Panc1 (cell line): ENCODE data around the gene ACOT12. TPM values are rescaled to one million over a fixed set of nuclear protein-coding genes. Genes with fewer than 3 reads are reported as not detected.

ENCODE experiments used
- ATAC-seq: fragments of 200-7000 bp; cut with Tn5 transposase; 2 replicates; pipeline ENCODE4 v1.9.1; 2020; ENCODE audit warnings: mild to moderate bottlenecking, moderate library complexity
- Bru-seq: library from RNA; stranded (reverse); fragments of 400-500 nt; gene quantifications from one replicate; lab custom pipeline; 2021; lab: Mats Ljungman, UMichigan
- BruChase-seq, 2 experiments: library from RNA; stranded (reverse); fragments of 400-500 nt; gene quantifications; one replicate each; lab custom pipeline; 2021; lab: Mats Ljungman, UMichigan
- BruUV-seq: library from RNA; stranded (reverse); fragments of 400-500 nt; replicated peaks from 2 replicates; lab custom pipeline; 2021; lab: Mats Ljungman, UMichigan
- CTCF ChIA-PET: fragments of 300-600 bp; sonication (Branson Sonifier 250); formaldehyde crosslinking; loops from one replicate; lab custom pipeline; 2022; ENCODE audit warnings: antibody characterized with exemption; lab: Charles Lee
- POLR2A ChIA-PET: fragments of 300-600 bp; sonication (Branson Sonifier 250); formaldehyde crosslinking; loops from one replicate; lab custom pipeline; 2022; ENCODE audit warnings: antibody characterized with exemption; lab: Charles Lee
- DNase-seq: peaks from one replicate; pipeline ENCODE4 v3.0.0-alpha.2; 2010; ENCODE audit warnings: low read depth, low spot score
- H3K27ac ChIP-seq: 2 replicates; pipeline ENCODE4 v1.5.1; 2011; ENCODE audit warnings: mild to moderate bottlenecking, low read length, inconsistent platforms
- H3K27me3 ChIP-seq: fragments of 200-500 bp; sonication (Bioruptor generic); 2 replicates; pipeline ENCODE4 v1.6.0; 2014; ENCODE audit warnings: low read length, inconsistent platforms; ENCODE audit not compliant: control insufficient read depth, insufficient read depth
- H3K36me3 ChIP-seq: fragments of 200-500 bp; sonication (Bioruptor generic); 2 replicates; pipeline ENCODE4 v1.5.1; 2014; ENCODE audit warnings: inconsistent platforms, mild to moderate bottlenecking, low read length, moderate library complexity; ENCODE audit not compliant: control insufficient read depth, insufficient read depth
- H3K4me1 ChIP-seq: 2 replicates; pipeline ENCODE4 v1.5.1; 2011; ENCODE audit warnings: inconsistent platforms, mild to moderate bottlenecking, low read length, moderate library complexity; ENCODE audit not compliant: control insufficient read depth, insufficient read depth
- H3K4me3 ChIP-seq, 2 experiments: 2 replicates each; pipeline ENCODE4 v1.5.1; 2011 to 2012; ENCODE audit warnings: low read depth in 2 of 2, low read length in 2 of 2, mild to moderate bottlenecking in 2 of 2, inconsistent platforms in 1 of 2, moderate library complexity in 1 of 2
- H3K9me3 ChIP-seq: fragments of 200-500 bp; sonication (Bioruptor generic); 2 replicates; pipeline ENCODE4 v1.5.1; 2014; ENCODE audit warnings: low read depth, mild to moderate bottlenecking, inconsistent platforms, low read length, moderate library complexity; ENCODE audit not compliant: control insufficient read depth, insufficient read depth
- POLR2AphosphoS5 ChIP-seq: IDR thresholded peaks from 2 replicates; pipeline ENCODE4 v1.6.1; 2012; ENCODE audit warnings: mild to moderate bottlenecking, low read depth, low read length, moderate library complexity
- SIN3A ChIP-seq: IDR thresholded peaks from 2 replicates; pipeline ENCODE4 v1.6.1; 2012; ENCODE audit warnings: low read depth, mild to moderate bottlenecking, low read length, moderate library complexity, borderline replicate concordance; ENCODE audit not compliant: insufficient read depth
- TCF7L2 ChIP-seq: IDR thresholded peaks from 2 replicates; pipeline ENCODE4 v1.6.1; 2011; ENCODE audit warnings: mild to moderate bottlenecking, low read depth, low read length, inconsistent platforms
- in situ Hi-C: cut with HindIII; loops from 2 replicates; pipeline ENCODE4 v1.10.0; 2016; ENCODE audit warnings: low sequenced_read_pairs, low pct_unique_long_range_greater_than_20kb
- intact Hi-C: fragments of 100-400 bp; cut with micrococcal nuclease; formaldehyde crosslinking; loops from one replicate; pipeline ENCODE4 v1.10.0; 2022; ENCODE audit not compliant: unreplicated experiment
- long read RNA-seq: library from polyadenylated mRNA; unstranded; transcript quantifications from one replicate; pipeline ENCODE4 v2.0.0, GENCODE V29; 2021; ENCODE audit not compliant: unreplicated experiment
- polyA plus RNA-seq: library from polyadenylated mRNA; unstranded; fragments of >200 nt; gene quantifications from one replicate; pipeline ENCODE4 v1.2.1, GENCODE V29; 2012; ENCODE audit warnings: missing spikeins; ENCODE audit not compliant: insufficient read length
- total RNA-seq: library from RNA; stranded (reverse); gene quantifications from one replicate; pipeline ENCODE4 v1.2.1, GENCODE V29; 2021; ENCODE audit not compliant: unreplicated experiment
- TF ChIP-seq, protein P1 (sequence below), 2 experiments: IDR thresholded peaks; 2 replicates each; pipeline ENCODE4 v1.6.1; 2011 to 2012; ENCODE audit warnings: low read depth in 2 of 2, control low read depth in 1 of 2, low read length in 1 of 2, mild to moderate bottlenecking in 1 of 2, moderate library complexity in 1 of 2; ENCODE audit not compliant: insufficient read depth in 1 of 2
- TF ChIP-seq, protein P2 (sequence below): fragments of 450-650 bp; IDR thresholded peaks from 2 replicates; pipeline ENCODE4 v1.5.1; 2017; ENCODE audit warnings: mild to moderate bottlenecking

The ACOT12 gene
- total RNA-seq (0.74 TPM), Bru-seq, nascent RNA (percentile 38 among the genes with signal in this experiment), BruChase-seq, experiment 1, labeled RNA remaining after a 2-hour chase (percentile 33 among the genes with signal in this experiment), BruChase-seq, experiment 2, labeled RNA remaining after a 6-hour chase (percentile 28 among the genes with signal in this experiment)
- 0.92 TPM for polyA plus RNA-seq
- long read RNA-seq, partial matches to known transcripts, result 0 of 2 reads
- long read RNA-seq, other reads (novel, unspliced or antisense), result 1 of 2 reads

DNA sequence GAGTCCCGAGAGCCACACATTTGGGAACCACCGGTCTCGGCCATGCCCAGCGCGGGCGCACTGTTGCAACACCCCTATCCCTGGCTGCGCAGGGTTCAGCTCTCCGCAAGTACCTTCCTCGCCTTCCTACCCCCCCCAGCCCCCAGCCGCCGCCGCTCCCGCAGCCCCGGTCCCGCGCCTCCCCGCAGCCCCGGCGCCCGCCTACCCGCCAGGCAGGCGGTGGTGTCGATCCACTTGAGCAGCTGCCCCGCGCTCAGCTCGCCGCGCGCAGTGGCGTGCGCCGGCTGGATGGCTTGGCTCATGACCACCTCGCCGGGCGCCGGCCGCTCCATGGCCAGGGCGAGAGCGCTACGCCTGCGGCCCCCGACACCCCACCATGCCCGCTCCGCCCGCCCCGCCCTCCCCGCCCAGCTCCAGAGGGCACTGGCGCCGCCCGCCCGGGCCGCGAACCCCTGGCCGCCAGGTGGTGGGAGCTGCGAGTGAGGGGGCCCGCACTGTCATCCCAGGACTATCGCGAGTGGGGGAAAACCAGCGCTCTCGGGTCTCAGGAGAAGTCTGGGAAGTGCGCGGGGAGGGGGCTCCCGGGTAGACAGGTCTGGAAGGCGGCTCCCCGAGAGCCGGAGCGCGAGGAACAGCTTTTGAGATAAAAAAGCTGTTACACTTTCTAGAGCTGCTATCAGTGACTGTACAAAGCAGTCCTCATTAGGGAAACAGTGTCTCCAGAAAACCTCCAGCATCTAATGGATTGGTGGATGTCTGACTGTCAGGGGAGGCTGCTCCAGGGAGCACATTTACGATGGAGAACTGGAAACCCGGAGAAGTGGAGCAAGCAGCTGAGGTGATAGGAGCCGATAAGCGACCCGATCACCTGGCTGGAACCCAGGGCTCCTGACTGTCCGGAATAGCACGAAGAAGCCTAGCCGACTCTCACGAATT, at the start of gene ACOT12:
Gene ACOT12, minus strand, starts transcription at position 352 of the 936 bp plus-strand sequence. Its CDS starts 20 bp downstream, at position 332.
- TF ChIP-seq, protein P1, sequence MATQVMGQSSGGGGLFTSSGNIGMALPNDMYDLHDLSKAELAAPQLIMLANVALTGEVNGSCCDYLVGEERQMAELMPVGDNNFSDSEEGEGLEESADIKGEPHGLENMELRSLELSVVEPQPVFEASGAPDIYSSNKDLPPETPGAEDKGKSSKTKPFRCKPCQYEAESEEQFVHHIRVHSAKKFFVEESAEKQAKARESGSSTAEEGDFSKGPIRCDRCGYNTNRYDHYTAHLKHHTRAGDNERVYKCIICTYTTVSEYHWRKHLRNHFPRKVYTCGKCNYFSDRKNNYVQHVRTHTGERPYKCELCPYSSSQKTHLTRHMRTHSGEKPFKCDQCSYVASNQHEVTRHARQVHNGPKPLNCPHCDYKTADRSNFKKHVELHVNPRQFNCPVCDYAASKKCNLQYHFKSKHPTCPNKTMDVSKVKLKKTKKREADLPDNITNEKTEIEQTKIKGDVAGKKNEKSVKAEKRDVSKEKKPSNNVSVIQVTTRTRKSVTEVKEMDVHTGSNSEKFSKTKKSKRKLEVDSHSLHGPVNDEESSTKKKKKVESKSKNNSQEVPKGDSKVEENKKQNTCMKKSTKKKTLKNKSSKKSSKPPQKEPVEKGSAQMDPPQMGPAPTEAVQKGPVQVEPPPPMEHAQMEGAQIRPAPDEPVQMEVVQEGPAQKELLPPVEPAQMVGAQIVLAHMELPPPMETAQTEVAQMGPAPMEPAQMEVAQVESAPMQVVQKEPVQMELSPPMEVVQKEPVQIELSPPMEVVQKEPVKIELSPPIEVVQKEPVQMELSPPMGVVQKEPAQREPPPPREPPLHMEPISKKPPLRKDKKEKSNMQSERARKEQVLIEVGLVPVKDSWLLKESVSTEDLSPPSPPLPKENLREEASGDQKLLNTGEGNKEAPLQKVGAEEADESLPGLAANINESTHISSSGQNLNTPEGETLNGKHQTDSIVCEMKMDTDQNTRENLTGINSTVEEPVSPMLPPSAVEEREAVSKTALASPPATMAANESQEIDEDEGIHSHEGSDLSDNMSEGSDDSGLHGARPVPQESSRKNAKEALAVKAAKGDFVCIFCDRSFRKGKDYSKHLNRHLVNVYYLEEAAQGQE (IDR thresholded peaks at IDR 0.05; ENCODE audit: insufficient read depth in 1 of 2, low read depth in 2 of 2, low read length in 1 of 2), result no peak
- TF ChIP-seq, protein P2, sequence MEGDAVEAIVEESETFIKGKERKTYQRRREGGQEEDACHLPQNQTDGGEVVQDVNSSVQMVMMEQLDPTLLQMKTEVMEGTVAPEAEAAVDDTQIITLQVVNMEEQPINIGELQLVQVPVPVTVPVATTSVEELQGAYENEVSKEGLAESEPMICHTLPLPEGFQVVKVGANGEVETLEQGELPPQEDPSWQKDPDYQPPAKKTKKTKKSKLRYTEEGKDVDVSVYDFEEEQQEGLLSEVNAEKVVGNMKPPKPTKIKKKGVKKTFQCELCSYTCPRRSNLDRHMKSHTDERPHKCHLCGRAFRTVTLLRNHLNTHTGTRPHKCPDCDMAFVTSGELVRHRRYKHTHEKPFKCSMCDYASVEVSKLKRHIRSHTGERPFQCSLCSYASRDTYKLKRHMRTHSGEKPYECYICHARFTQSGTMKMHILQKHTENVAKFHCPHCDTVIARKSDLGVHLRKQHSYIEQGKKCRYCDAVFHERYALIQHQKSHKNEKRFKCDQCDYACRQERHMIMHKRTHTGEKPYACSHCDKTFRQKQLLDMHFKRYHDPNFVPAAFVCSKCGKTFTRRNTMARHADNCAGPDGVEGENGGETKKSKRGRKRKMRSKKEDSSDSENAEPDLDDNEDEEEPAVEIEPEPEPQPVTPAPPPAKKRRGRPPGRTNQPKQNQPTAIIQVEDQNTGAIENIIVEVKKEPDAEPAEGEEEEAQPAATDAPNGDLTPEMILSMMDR, result peak; percentile 32
- TF ChIP-seq SIN3A, result 0 out of 2 replicates have a peak, but pooled peaks have one; percentile 27
- in situ Hi-C loops, result no loop called here
- Histone ChIP-seq H3K9me3 (no peaks in the 10 kb centered on the region), H3K27ac (no peak within 1 kb of the TSS), H3K4me3 (peak within 1 kb of the TSS; percentile 40 to 66), H3K27me3 (no peaks in the 10 kb centered on the region), H3K4me1 (peaks cover 3% of the 10 kb centered on the region; the same call in 1 of the 2 replicates), H3K36me3 (no peaks in the 10 kb centered on the region)
- BruUV-seq, result no TSS peak
- ATAC-seq (peak; percentile 74), DNase-seq (no peak)
- intact Hi-C loops, result no loop called here
- CTCF ChIA-PET, result interaction anchor here (0.6 to 0.9 kb wide), 3 partner anchors 9 to 557 kb away, joined by 3 to 4 read pairs (median 4); no protein-coding TSS in a partner anchor
- POLR2A ChIA-PET, result interaction anchor here (0.6 to 0.7 kb wide), 2 partner anchors 58 to 683 kb away, joined by 3 to 9 read pairs; no protein-coding TSS in a partner anchor

DNA sequence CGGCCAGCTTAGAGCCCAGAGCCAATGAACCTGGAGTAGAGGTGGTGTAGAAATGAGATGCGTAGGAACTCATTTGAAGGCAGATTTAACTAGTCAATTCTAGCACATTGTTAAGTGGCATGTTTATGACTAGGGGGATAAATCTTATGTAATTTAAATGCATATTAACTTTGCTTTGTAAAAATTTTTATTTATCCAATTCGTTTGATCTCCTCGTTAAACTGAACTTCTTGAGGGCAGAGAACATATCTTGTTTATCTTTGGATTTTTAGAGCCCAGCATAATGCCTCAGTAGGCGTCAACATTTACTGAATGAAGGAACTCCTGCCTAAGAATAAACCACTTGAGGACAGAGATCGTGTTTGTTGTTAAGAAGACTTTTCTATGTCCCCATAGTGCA, 41.1 kb upstream of the ACOT12 start:
- ChIA-PET POLR2A (no interaction called here), CTCF (interaction anchor here (0.7 kb wide), 2 partner anchors 238 to 338 kb away, joined by 6 to 15 read pairs; no protein-coding TSS in a partner anchor)
- intact Hi-C loops, result no loop called here
- Histone ChIP-seq H3K36me3 (no peaks in the 10 kb centered on the region), H3K4me3 (no peak overlapping the region), H3K9me3 (no peaks in the 10 kb centered on the region), H3K4me1 (no peaks in the 10 kb centered on the region), H3K27me3 (no peaks in the 10 kb centered on the region), H3K27ac (no peak overlapping the region)
- BruUV-seq, result no TSS peak
- in situ Hi-C loops, result no loop called here
- DNase-seq (no peak), ATAC-seq (no peak)
- no peak for TF ChIP-seq SIN3A
- no peak for TF ChIP-seq TCF7L2
- TF ChIP-seq, protein P1 (IDR thresholded peaks at IDR 0.05; ENCODE audit: insufficient read depth in 1 of 2, low read depth in 2 of 2, low read length in 1 of 2), result no peak
- TF ChIP-seq POLR2AphosphoS5, result no peak
- TF ChIP-seq, protein P2, result no peak
